GM12878 (cell line): ENCODE measurements around the gene TMPRSS9. TPM values are rescaled to one million over a fixed set of nuclear protein-coding genes. Genes with fewer than 3 reads are reported as not detected.

Experiments
- ATAC-seq: fragments of 200-7000 bp; cut with Tn5 transposase; 3 replicates; pipeline ENCODE4 v1.9.1; 2020; ENCODE audit warnings: mild to moderate bottlenecking, moderate library complexity
- BruUV-seq: library from RNA; stranded (reverse); fragments of 400-500 nt; replicated peaks from 2 replicates; lab custom pipeline; 2021; lab: Mats Ljungman, UMichigan
- CTCF ChIA-PET: fragments of 300-600 bp; sonication (Branson Sonifier 250); formaldehyde crosslinking; extraction: SDS; loops from one replicate; lab custom pipeline; 2021; ENCODE audit warnings: inconsistent platforms; lab: Yijun Ruan, JAX
- POLR2A ChIA-PET: fragments of 350-600 bp; formaldehyde crosslinking; extraction: SDS; loops from one replicate; lab custom pipeline; 2021; ENCODE audit warnings: inconsistent platforms; lab: Charles Lee
- RAD21 ChIA-PET: fragments of 300-600 bp; sonication (Branson Sonifier 250); formaldehyde crosslinking; loops from one replicate; lab custom pipeline; 2023; ENCODE audit warnings: antibody characterized with exemption; ENCODE audit not compliant: unreplicated experiment; lab: Charles Lee
- SMC1A ChIA-PET: fragments of 300-600 bp; sonication (Branson Sonifier 250); formaldehyde crosslinking; loops from one replicate; lab custom pipeline; 2023; ENCODE audit not compliant: unreplicated experiment, uncharacterized antibody; lab: Charles Lee
- DNase-seq: peaks from one replicate; pipeline ENCODE4 v3.0.0-alpha.2; 2011; ENCODE audit warnings: low read depth, low spot score
- FAIRE-seq: peaks from 3 replicates; lab custom pipeline; 2011; peaks lifted over from hg19 to GRCh38; lab: Jason Lieb, UNC
- H2AFZ ChIP-seq: 2 replicates; pipeline ENCODE4 v1.6.0; 2011; ENCODE audit warnings: low read depth, low read length, control low read depth; ENCODE audit not compliant: control insufficient read depth
- H3K27ac ChIP-seq: 2 replicates; pipeline ENCODE4 v1.5.1; 2011; ENCODE audit warnings: control low read depth; ENCODE audit not compliant: control insufficient read depth, insufficient read depth
- H3K27me3 ChIP-seq, 2 experiments: replicated peaks in 1 of 2; 2 replicates each; pipeline versions ENCODE4 v1.6.0 to v1.6.1; 2011; ENCODE audit warnings: low read length in 1 of 2; ENCODE audit not compliant: control insufficient read depth in 2 of 2, insufficient read depth in 2 of 2
- H3K36me3 ChIP-seq, 2 experiments: 2 replicates each; pipeline ENCODE4 v1.5.1; 2011; ENCODE audit warnings: low read length in 1 of 2; ENCODE audit not compliant: control insufficient read depth in 2 of 2, insufficient read depth in 2 of 2
- H3K4me1 ChIP-seq: 2 replicates; pipeline ENCODE4 v1.6.1; 2011; ENCODE audit warnings: mild to moderate bottlenecking, low read length, moderate library complexity, mixed read lengths; ENCODE audit not compliant: control insufficient read depth, insufficient read depth
- H3K4me2 ChIP-seq: 2 replicates; pipeline ENCODE4 v1.6.0; 2011; ENCODE audit warnings: control low read depth; ENCODE audit not compliant: control insufficient read depth, insufficient read depth
- H3K4me3 ChIP-seq: fragments of 200-600 bp; sonication (generic); 2 replicates; pipeline ENCODE4 v1.5.1; 2016
- H3K79me2 ChIP-seq: 2 replicates; pipeline ENCODE4 v1.6.0; 2011; ENCODE audit warnings: low read length; ENCODE audit not compliant: control insufficient read depth, insufficient read depth
- H3K9ac ChIP-seq: 2 replicates; pipeline ENCODE4 v1.8.0; 2011; ENCODE audit warnings: low read length, control low read depth, mixed read lengths; ENCODE audit not compliant: control insufficient read depth, insufficient read depth
- H3K9me3 ChIP-seq: replicated peaks from 3 replicates; pipeline ENCODE4 v1.5.1; 2011; ENCODE audit warnings: mild to moderate bottlenecking, low read length; ENCODE audit not compliant: control insufficient read depth, insufficient read depth
- H4K20me1 ChIP-seq: 2 replicates; pipeline ENCODE4 v1.6.0; 2011; ENCODE audit not compliant: control insufficient read depth, insufficient read depth
- EP300 ChIP-seq, 2 experiments: fragments of 150-350 bp in 1 of 2; IDR thresholded peaks; 2 replicates each; pipeline ENCODE4 v1.6.1; 2011 to 2012; ENCODE audit warnings: low read depth in 2 of 2, low read length in 2 of 2, borderline replicate concordance in 1 of 2, improper control_type of control experiment in 1 of 2, inconsistent platforms in 1 of 2; ENCODE audit not compliant: control insufficient read depth in 1 of 2
- IKZF1 ChIP-seq: fragments of 450-650 bp; conservative IDR thresholded peaks from 2 replicates; pipeline ENCODE4 v1.6.1; 2017; ENCODE audit warnings: antibody characterized with exemption, mild to moderate bottlenecking
- KAT2A ChIP-seq: conservative IDR thresholded peaks from 2 replicates; pipeline ENCODE4 v1.6.1; 2011; ENCODE audit warnings: low read depth, low read length; ENCODE audit not compliant: control insufficient read depth
- NFXL1 ChIP-seq: fragments of 450-650 bp; IDR thresholded peaks from 2 replicates; pipeline ENCODE4 v1.6.1; 2017; ENCODE audit warnings: antibody characterized with exemption, mild to moderate bottlenecking, borderline replicate concordance
- RUNX3 ChIP-seq: IDR thresholded peaks from 2 replicates; pipeline ENCODE4 v1.6.1; 2012; ENCODE audit warnings: low read length, inconsistent platforms
- SIX5 ChIP-seq: IDR thresholded peaks from 2 replicates; pipeline ENCODE4 v1.6.1; 2011; ENCODE audit warnings: mild to moderate bottlenecking, low read depth, low read length, moderate library complexity; ENCODE audit not compliant: severe bottlenecking
- ZNF207 ChIP-seq: fragments of 450-650 bp; IDR thresholded peaks from 2 replicates; pipeline ENCODE4 v1.6.1; 2014; ENCODE audit warnings: antibody characterized with exemption, mild to moderate bottlenecking, borderline replicate concordance
- WGBS: methylation state at CpG from one replicate; pipeline ENCODE4 v1.1.6; 2016; ENCODE audit warnings: low lambda C conversion rate; ENCODE audit not compliant: insufficient replicate concordance, insufficient coverage; ENCODE audit errors: missing lambda C conversion rate; 5-methylcytosine and 5-hydroxymethylcytosine counted together
- in situ Hi-C: fragments of 300-500 bp; cut with MboI; formaldehyde crosslinking; loops from 9 replicates; pipeline ENCODE4 v1.14.3; 2018; ENCODE audit warnings: mixed read lengths
- intact Hi-C: fragments of 100-400 bp; cut with micrococcal nuclease; formaldehyde crosslinking; loops from one replicate; pipeline ENCODE4 v1.14.2; 2022; ENCODE audit not compliant: unreplicated experiment
- polyA plus RNA-seq, 11 experiments: library from polyadenylated mRNA; depleted of rRNA in 4 of 11; unstranded in 6 of 11; stranded (reverse) in 5 of 11; fragments of >200 nt; fragmentation: Nextera tagmentation in 4 of 11; fragmentation: Illumina TruSeq in 1 of 11; extraction: Ambion mirVana in 4 of 11; extraction: Trizol in 1 of 11; gene quantifications; 1 replicate in 1 of 11; 2 replicates in 10 of 11; pipeline versions ENCODE4 v1.2.1 to v1.2.3, GENCODE V29; 2011 to 2016; ENCODE audit warnings: inconsistent platforms in 2 of 11, missing spikeins in 2 of 11, low read depth in 1 of 11
- total RNA-seq, 4 experiments: library from RNA; depleted of rRNA in 3 of 4; stranded (reverse); fragments of >200 nt in 3 of 4; fragmentation: Illumina TruSeq in 1 of 4; extraction: Trizol in 1 of 4; gene quantifications; 2 replicates each; pipeline versions ENCODE4 v1.2.1 to v1.2.3, GENCODE V29; 2013 to 2021
- TF ChIP-seq, protein P1 (sequence below): IDR thresholded peaks from 2 replicates; pipeline ENCODE4 v1.6.1; 2012; ENCODE audit warnings: low read depth, low read length, improper control_type of control experiment
- TF ChIP-seq, protein P2 (sequence below): IDR thresholded peaks from 2 replicates; pipeline ENCODE4 v1.6.1; 2012; ENCODE audit warnings: improper control_type of control experiment, low read depth, low read length; ENCODE audit not compliant: insufficient replicate concordance
- TF ChIP-seq, protein P3 (sequence below): IDR thresholded peaks from 2 replicates; pipeline ENCODE4 v1.6.1; 2012; ENCODE audit warnings: low read depth, low read length, improper control_type of control experiment

TMPRSS9 gene
- total and polyA plus RNA-seq, 10 of the 15 experiments (the other 5 are each of a cell fraction or from before 2014, with no cell fraction given) = 0.24 TPM; not detected in 9

DNA sequence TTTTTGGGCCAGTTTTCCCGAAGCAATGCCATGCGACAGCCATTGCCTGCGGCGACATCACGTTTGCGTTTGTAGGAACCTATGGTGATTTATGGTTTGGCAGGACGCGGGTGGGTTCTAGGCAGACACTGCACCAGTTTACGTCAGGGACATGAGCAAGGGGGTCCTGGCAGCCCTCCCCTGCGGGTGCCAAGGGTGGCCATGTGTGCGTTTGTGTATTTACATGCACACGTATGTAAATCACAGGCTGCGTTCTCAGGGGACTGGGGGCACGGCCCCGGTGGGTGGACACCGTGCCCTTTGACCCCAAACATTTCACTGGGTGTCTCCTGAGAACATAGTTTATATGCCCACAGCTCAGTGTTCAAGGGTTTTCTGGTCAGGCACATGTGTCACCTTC, 9.4 kb upstream of the TMPRSS9 start:
- Histone ChIP-seq H3K9me3 (no peaks in the 10 kb centered on the region), H3K4me2 (no peak overlapping the region), H4K20me1 (no peaks in the 10 kb centered on the region), H3K79me2 (no peaks in the 10 kb centered on the region), H3K36me3 (peaks cover 0 to 2% of the 10 kb centered on the region in 2 experiments; a peak in 1 of 4 replicates)
- ChIA-PET POLR2A (no interaction called here), CTCF (no interaction called here), SMC1A (no interaction called here), RAD21 (no interaction called here)
- ATAC-seq = no peak
- DNase-seq = no peak
- FAIRE-seq = no peak
- BruUV-seq = no TSS peak
- intact Hi-C loops (no loop called here), in situ Hi-C loops (no loop called here)
- TF ChIP-seq, protein P1, sequence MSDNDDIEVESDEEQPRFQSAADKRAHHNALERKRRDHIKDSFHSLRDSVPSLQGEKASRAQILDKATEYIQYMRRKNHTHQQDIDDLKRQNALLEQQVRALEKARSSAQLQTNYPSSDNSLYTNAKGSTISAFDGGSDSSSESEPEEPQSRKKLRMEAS = no peak
- TF ChIP-seq SIX5 (no peak), EP300 (IDR thresholded peaks at IDR 0.05; ENCODE audit: borderline replicate concordance in 1 of 2, control insufficient read depth in 1 of 2, low read depth in 2 of 2, low read length in 2 of 2) (no peak), RUNX3 (no peak), NFXL1 (no peak), ZNF207 (no peak), IKZF1 (no peak), KAT2A (no peak)
- TF ChIP-seq, protein P2, sequence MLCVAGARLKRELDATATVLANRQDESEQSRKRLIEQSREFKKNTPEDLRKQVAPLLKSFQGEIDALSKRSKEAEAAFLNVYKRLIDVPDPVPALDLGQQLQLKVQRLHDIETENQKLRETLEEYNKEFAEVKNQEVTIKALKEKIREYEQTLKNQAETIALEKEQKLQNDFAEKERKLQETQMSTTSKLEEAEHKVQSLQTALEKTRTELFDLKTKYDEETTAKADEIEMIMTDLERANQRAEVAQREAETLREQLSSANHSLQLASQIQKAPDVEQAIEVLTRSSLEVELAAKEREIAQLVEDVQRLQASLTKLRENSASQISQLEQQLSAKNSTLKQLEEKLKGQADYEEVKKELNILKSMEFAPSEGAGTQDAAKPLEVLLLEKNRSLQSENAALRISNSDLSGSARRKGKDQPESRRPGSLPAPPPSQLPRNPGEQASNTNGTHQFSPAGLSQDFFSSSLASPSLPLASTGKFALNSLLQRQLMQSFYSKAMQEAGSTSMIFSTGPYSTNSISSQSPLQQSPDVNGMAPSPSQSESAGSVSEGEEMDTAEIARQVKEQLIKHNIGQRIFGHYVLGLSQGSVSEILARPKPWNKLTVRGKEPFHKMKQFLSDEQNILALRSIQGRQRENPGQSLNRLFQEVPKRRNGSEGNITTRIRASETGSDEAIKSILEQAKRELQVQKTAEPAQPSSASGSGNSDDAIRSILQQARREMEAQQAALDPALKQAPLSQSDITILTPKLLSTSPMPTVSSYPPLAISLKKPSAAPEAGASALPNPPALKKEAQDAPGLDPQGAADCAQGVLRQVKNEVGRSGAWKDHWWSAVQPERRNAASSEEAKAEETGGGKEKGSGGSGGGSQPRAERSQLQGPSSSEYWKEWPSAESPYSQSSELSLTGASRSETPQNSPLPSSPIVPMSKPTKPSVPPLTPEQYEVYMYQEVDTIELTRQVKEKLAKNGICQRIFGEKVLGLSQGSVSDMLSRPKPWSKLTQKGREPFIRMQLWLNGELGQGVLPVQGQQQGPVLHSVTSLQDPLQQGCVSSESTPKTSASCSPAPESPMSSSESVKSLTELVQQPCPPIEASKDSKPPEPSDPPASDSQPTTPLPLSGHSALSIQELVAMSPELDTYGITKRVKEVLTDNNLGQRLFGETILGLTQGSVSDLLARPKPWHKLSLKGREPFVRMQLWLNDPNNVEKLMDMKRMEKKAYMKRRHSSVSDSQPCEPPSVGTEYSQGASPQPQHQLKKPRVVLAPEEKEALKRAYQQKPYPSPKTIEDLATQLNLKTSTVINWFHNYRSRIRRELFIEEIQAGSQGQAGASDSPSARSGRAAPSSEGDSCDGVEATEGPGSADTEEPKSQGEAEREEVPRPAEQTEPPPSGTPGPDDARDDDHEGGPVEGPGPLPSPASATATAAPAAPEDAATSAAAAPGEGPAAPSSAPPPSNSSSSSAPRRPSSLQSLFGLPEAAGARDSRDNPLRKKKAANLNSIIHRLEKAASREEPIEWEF = no peak
- TF ChIP-seq, protein P3, sequence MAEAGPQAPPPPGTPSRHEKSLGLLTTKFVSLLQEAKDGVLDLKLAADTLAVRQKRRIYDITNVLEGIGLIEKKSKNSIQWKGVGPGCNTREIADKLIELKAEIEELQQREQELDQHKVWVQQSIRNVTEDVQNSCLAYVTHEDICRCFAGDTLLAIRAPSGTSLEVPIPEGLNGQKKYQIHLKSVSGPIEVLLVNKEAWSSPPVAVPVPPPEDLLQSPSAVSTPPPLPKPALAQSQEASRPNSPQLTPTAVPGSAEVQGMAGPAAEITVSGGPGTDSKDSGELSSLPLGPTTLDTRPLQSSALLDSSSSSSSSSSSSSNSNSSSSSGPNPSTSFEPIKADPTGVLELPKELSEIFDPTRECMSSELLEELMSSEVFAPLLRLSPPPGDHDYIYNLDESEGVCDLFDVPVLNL = no peak
- TF ChIP-seq, all 136 proteins: peak for 0
- H3K27ac ChIP-seq = no peak overlapping the region
- no peaks in the 10 kb centered on the region for H3K4me1 ChIP-seq
- no peak overlapping the region for H3K9ac ChIP-seq
- WGBS = 94% methylated on average over 16 of the region's 16 CpGs
- H3K27me3 ChIP-seq = no peaks in the 10 kb centered on the region
- no peak overlapping the region for H2AFZ ChIP-seq
- no peak overlapping the region for H3K4me3 ChIP-seq
